Stimulated activated CD8-positive, alpha-beta memory T cell treated with anti-CD3 and anti-CD28 coated beads, Interleukin-15, amount 100 ng/mL, for 24 hours (primary cell): ENCODE results near the gene KLKB1.
"Not testable (repeated sequence)": the region's sequence is repeated elsewhere in the genome, so short reads cannot be mapped to it uniquely, and the experiment has no call there.

ENCODE experiments used
- DNase-seq: peaks from one replicate; pipeline ENCODE4 v3.0.0-alpha.2; 2020; ENCODE audit warnings: low read depth

Gene KLKB1

DNA sequence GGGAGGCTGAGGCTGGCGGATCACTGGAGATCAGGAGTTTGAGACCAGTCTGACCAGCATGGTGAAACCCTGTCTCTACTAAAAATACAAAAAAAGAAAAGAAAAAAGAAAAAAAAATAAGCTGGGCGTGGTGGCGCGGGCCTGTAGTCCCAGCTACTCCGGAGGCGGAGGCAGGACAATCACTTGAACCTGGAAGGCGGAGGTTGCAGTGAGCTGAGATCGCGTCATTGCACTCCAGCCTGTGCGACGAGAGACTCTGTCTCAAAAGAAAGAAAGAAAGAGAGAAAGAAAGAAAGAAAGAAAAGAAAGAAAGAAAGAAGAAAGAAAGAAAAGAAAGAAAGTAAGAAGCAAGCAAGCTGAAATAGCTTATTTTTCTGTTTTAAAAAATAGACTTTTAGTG lies 37.9 kb downstream of the KLKB1 start:
- not testable (repeated sequence) for DNase-seq

DNA sequence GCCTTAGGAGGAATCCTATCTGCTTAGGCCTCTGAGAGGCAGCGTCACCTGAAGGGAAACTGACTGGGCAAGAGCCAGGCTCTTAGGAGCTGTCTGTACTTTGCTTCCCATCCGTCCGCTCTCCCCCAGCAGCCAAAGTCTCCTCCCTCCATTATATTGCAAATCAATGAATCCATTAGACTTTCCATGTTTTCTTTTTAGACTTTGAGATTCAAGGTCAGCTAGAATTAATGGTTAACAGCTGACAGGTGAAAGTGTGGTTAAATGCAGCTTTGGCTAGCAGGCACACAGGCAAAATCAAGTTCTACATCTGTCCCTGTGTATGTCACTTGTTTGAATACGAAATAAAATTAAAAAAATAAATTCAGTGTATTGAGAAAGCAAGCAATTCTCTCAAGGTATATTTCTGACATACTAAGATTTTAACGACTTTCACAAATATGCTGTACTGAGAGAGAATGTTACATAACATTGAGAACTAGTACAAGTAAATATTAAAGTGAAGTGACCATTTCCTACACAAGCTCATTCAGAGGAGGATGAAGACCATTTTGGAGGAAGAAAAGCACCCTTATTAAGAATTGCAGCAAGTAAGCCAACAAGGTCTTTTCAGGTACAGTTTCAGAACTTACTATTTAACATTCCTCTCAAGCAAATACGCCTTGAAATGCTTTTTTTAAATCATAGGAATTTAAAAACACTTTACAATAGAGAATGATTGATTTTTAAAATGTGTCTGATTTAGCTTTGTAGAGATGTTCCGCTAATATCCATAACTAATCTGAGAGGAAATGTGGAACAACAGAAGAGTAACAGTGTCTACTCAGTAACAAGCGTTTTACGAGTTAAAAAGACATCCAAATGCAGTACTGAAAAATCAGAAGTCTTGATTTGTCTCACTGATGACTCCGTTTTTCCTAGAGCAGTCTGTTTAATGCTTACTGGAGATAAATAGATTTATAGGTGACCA lies 38.7 kb downstream of the KLKB1 start, which contains the start of gene F11:
TSS of gene F11 (plus strand) at position 507 of the 970 bp plus-strand sequence. CDS start 948 bp downstream, outside the sequence.
- DNase-seq: no peak

GRCh38 chr4:186266729-186267456 lies 39.6 kb downstream of the KLKB1 start:
- no peak for DNase-seq

DNA sequence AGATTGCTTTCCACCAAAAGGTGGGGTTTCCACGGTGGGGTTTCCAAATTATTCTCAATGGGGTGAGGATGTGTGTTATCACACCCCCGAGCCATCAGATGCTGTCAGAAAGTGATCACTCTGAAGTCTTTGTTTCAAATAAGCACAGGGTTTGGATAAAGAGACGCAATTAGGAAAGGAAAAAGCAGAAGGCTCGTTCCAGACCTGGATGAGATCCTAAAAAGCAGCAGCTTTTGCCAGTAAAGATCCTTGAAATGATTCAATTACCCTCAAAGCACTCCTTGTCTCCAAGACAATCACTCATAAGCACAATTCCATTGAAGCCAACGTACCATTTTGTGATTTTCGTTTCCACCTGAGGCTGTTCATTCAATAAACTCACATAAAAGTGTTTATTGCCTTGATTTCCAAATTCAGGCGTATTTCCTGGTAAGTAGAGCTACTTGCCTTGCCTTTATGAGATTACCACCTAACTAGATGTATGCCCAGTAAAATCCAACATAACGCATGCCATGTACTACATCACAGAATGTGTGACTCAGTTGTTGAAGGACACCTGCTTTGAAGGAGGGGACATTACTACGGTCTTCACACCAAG lies 43.9 kb downstream of the KLKB1 start:
- DNase-seq: no peak

DNA sequence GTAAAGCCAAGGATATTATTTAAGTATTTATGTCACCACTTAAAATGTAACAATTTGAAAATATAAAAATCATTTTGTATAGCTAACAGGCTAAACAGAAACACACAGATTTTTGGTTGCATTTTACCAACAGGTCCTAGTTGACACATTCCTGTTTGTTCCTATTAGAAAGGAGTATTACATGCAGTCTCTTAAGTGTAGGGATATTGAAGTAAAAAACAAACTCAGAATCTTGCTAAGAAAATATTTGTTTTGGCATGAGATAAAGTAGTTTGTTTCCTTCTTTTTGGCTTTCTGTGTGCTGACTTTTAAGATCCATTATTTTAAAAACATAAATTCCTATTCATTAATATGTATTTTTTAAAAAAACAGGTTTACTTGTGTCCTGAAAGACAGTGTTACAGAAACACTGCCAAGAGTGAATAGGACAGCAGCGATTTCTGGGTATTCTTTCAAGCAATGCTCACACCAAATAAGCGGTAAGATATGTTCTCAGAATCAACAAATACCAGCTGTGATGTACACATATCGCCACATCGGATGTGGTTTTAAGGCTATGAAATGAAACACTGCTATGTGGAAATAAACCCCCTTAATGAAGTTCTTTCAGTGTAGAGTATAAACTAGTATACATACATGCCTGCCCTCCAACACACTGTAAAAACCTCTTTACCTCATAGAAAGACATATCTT lies 45.5 kb downstream of the KLKB1 start:
- no peak for DNase-seq

DNA sequence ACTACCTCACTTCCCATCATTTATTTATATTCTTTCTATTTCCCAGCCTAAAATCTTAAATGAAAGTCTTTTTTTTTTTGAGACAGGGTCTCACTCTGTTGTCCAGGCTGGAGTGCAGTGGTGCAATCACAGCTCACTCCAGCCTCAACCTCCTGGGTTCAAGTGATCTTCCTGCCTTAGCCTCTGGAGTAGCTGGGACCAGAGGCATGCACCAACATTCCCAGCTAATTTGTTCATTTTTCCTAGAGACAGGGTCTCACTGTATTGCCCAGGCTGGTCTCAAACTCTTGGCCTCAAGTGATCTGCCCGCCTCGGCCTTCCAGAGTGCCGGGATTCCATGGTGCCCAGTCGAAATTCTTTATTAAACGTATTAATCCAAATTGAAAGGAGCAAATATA lies 46.1 kb downstream of the KLKB1 start:
- DNase-seq: not testable (repeated sequence)

- DNase-seq: no peak
Measured at GRCh38 chr4:186283311-186283710, 56.0 kb downstream of the KLKB1 start.

GRCh38 chr4:186285147-186285546 lies 57.8 kb downstream of the KLKB1 start:
- DNase-seq: no peak

DNA sequence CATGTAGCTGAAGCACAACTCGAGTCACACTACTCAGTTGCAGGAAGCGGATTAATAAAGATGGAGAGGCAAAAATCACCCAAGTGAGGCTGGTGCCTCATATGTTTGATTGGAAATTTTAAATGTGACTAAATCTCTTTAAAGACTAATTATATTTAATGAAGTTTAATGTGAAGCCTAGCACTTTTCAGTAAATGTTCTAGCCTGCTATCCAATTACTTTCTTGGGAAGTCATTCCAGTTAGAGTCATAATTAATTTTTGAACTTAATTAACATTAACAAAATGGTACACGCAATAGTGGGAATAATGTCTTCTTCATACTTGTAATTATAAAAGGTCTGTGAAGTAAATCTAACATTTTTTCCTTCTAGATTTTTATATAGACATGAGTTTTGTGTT lies 59.3 kb downstream of the KLKB1 start:
- DNase-seq: no peak

- DNase-seq: no peak
Measured at GRCh38 chr4:186291256-186291890, 64.1 kb downstream of the KLKB1 start.

GRCh38 chr4:186294160-186294559 lies 66.9 kb downstream of the KLKB1 start:
- no peak for DNase-seq

- DNase-seq: no peak
Measured at GRCh38 chr4:186296481-186296880, 69.2 kb downstream of the KLKB1 start.

GRCh38 chr4:186297013-186297645 lies 69.8 kb downstream of the KLKB1 start:
- no peak for DNase-seq

- DNase-seq: no peak
Measured at GRCh38 chr4:186298031-186298647, 70.8 kb downstream of the KLKB1 start.

- no peak for DNase-seq
Measured at GRCh38 chr4:186299291-186299690, 72.0 kb downstream of the KLKB1 start.

GRCh38 chr4:186300659-186301390 lies 73.5 kb downstream of the KLKB1 start:
- DNase-seq: no peak

DNA sequence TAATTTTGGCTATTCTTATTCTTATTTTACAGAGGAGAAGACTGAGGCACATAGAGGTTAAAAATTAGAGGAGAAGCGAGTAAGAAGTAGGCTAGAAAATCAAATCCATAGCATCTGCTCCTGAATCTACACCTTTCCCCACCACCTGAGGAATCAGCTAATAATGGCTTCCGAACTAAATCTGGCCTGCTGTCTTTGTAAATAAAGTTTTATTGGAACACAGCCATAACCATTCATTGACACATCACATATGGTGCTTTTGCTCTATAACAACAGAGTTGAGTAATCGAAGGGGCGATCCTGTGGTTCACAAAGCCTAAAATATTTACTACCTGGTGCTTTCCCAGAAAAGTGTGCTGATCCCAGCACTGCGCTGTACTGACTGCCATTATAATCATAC lies 76.9 kb downstream of the KLKB1 start:
- no peak for DNase-seq

GRCh38 chr4:186304866-186305505 lies 77.7 kb downstream of the KLKB1 start:
- DNase-seq: no peak

GRCh38 chr4:186307497-186307896 lies 80.2 kb downstream of the KLKB1 start:
- DNase-seq: no peak
